ENCODE data around the gene LTBP3.

Gene LTBP3

DNA sequence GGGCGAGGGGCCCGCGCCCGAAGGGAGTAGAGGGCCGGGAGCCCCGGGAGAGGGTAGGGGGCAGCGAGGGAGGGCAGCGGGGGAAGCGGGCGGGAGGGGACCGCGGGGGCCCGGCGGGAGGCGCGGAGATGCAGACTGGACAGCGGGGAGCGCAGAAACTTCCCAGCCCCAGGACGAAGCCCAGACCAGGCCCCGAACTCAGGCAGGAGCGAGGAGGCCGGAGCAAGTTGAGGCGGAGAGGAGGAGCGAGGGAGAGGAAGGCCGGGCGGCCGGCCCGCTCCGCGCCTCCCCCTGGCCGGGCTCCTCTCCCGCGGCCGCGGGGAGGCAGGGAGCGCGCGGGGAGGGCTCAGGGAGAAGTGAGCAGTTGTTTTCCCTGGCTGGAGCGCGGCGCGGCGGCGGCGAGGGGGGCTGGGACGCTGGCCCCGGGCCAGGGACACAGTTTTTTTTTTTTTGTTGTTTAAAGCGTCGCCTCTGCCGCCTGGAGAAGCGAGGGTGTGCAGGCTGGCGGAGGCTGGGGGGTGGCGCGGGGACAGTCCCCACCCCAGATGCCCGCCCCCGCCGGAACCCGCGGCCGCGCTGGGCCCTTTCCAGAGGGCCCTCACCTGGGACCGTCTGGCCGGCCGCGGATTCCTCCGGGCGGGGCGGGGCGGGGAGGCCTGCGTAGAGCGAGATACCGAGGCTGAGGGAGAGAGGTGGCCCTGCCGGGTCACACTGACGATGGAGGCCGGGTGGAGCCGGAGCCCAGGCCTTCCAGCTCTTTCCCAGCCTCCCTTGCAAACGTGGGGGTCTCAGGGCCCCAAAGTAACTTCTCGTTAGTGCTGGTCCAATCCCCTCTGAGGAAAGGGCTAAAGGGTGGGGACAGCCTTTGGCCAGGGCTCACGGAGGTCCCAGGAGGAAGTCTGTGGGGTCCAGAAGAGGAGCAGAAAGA lies at the start of gene LTBP3:
LTBP3 (minus strand) TSS at position 358 of the 928 bp plus-strand sequence. CDS start 400 bp downstream, outside the sequence.
- DNase-seq (ENCODE audit: low read depth in 2 of 2), result no peak

GRCh38 chr11:65606876-65607613 lies 48.9 kb upstream of the LTBP3 start:
- DNase-seq (ENCODE audit: low read depth in 2 of 2), result no peak

DNA sequence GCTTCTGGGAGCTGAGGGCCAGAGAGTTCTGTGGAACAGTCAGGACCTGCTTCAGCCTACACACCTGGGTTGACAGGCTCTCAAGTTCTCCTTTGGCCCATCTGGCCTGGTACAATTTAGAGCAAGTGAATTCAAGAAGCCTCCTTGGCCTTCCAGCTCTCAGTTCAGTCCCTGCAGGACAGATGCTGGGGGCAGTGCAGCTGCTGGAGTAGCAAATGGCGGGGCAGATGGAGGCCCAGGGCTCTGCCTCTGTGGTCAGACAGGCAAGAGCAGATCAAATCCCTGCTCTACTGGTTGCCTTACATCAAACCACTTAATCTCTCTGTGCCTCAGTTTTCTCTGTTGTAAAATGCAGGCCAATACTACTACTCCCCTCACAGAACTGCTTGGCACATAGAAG lies 46.1 kb upstream of the LTBP3 start:
- DNase-seq (ENCODE audit: low read depth in 2 of 2), result no peak

DNA sequence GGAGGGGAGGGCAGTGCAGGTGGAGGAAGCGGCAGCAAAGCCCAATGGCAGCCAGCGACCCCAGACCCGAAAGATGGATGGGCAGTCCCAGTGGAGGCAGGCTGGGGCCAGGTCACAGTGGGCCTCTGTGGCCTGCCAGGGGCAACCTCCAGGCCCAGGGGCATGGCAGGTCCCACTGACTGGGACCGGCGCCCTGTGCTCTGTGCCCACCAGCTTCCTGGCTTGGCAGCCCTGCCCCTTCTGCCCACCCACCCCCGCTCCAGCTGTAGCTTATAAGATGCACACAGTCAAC lies 41.7 kb upstream of the LTBP3 start:
- no peak for DNase-seq (ENCODE audit: low read depth in 2 of 2)

DNA sequence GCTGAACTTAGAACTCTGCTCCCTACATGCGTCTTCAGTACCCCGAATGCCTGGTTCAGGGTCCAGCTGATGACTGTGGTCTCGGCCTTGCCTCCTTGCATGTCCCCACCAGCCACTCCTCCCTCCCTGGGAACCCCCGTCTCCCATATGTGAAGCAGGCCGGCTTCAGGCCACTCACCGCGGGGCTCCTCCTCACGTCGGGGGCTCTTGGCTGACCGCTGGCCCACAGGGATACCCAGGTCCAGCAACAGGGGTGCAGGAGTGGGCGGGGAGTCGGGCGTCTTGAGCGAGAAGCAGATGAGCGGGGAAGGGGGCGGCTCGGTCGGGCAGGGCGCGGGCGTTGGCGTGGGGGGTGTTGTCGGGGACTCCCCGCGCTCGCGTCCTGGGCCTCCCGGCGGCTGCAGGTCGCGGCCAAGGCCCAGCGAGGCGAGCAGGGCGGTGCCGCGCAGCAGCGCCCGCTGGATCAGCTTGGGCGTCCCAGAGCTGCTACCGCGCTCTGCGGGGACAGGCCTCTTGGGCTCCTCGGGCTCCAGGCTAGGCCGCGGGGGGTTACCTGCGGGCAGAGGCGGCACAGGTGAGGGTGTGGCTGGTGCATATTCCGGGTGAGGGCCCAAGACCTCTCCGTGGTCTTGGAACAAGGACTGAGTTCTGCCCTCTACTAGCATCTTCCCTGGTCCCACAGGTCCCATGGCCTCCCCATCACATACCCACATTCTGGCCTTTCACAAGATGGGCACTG lies 41.2 kb upstream of the LTBP3 start:
- no peak for DNase-seq (ENCODE audit: low read depth in 2 of 2)

DNA sequence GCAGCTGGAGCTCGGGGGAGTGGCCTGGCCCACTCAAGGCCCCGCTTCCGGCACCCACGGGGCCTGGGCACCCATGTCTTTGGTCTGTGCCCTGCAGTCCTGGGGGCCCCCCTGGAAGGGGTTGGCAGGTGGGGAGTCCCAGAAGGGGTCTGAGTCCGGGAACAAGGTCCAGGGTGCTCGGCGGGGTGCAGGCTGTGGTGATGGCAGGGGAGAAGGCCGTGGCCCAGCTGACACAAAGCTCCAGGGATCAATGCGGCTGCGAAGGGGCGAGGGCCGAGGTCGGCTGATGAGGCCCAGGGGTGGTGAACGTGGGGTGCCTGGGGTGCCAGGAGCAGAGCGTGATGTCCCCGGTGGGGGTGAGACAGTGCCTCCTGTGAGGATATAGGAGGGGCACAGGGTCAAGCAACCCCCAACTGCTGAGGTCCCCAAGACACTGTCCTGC lies 40.1 kb upstream of the LTBP3 start:
- no peak for DNase-seq (ENCODE audit: low read depth in 2 of 2)

DNA sequence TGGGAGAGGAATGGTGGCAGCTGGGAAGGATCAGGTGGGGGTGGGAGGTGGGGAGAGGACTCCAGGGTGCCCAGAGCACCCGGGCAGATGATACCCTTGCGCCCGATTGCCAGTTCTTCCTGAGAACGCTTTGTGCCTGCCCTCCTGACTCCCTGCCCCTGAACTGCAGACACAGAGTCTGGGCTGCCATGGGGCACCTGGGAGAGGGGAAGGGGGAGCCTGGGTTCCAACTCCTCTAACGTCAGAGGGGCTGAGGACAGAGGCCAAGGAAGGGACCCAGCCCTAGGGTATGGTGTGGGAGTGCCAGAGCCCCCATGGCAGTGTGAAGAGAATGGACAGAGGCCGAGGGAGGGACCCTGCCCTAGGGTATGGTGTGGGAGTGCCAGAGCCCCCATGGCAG lies 38.4 kb upstream of the LTBP3 start:
- DNase-seq (ENCODE audit: low read depth in 2 of 2), result no peak

GRCh38 chr11:65595543-65596281 lies 37.6 kb upstream of the LTBP3 start, which contains the start of gene KCNK7:
KCNK7 (minus strand) TSS chr11:65595800; CDS start chr11:65595772, 28 bp downstream.
- no peak for DNase-seq (ENCODE audit: low read depth in 2 of 2)

DNA sequence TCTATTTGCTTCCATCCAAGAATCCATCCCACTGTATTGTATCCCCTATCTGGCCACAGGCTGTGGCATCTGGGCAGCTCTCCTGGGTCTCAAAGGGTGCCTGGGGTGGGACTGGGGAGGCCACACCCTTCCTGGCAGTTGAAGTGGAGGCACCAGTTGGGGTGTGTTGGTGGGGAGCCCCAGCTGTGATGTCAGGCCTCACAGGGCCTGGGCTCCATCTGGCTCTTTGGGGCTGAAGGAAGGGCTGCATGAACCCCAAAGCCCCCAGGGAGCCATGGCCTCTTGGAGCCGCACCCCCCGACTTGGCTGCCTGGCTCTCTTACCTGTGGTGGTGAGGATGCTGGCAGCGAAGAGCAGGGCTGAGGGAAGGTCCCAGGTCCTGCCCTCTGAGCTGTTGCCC lies 37.0 kb upstream of the LTBP3 start:
- no peak for DNase-seq (ENCODE audit: low read depth in 2 of 2)

DNA sequence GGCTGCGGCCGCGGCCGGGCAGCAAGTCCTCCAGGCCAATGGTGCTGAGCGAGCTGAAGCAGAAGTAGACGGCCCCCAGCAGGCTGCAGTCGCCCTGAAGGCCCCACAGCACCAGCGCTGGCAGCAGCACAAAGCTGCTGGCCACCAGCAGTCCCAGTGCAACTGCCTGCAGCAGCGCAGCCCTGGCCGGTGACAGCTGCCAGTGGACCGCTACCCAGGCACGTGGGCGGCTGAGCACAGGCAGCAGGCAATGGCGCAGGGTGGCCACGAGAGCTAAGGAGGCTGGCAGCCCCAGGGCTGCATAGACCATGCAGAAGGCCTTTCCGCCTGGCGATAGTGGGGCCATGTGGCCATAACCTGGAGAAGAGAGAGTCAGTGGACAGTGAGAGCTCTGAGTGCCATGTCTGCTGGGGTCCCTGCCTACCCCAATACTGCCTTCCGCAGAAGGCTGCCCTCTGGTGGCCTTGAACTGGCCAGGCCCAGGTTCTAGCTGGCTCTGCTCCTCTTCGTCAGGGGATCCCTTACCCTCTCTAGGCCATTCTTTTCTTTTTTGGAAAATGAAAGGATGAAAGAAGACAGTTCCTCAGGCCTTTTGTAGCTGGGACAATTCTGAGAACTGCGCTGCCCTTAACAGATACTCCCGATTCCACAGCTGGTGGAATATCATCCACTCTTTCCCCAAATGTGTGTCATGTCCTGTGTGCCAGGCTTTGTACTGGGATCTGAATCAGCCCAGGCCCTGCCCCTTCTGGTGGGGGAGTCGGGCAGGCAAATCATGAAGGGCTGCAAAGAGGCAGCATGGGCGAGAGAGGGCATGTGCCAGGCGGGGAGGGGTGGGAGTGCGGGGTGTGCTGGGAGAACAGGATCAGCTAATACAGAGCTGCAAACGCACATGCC lies 35.6 kb upstream of the LTBP3 start:
- peak in 1 of 2 donors; percentile 41 for DNase-seq (ENCODE audit: low read depth in 2 of 2)

- no peak for DNase-seq (ENCODE audit: low read depth in 2 of 2)
These were observed 34.8 kb upstream of the LTBP3 start for GRCh38 chr11:65592858-65593517.

- DNase-seq (ENCODE audit: low read depth in 2 of 2), result no peak
These were observed 34.0 kb upstream of the LTBP3 start for GRCh38 chr11:65591939-65592857.

DNA sequence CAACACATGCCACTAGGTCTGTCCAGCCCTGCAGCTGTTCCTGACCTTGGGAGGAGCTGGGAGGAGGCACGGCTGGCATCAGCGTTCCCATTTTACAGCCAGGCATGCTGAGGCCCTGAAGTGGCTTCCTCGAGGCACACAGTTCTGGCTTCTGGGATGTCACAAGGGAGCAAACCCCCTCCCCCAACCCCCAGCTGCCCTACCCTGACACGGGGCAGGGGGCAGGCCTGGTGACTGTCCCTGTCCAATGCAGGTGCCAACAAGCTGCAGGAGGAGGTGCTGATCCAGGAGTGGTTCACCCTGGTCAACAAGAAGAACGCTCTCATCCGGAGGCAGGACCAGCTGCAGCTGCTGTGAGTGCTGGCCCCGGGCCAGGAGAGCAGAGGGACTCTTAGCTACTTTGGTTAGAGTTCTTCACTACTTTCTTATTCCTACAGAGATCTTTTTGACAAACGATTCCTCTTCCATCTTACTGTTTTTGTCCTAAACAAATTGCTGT lies 32.1 kb upstream of the LTBP3 start:
- no peak for DNase-seq (ENCODE audit: low read depth in 2 of 2)

DNA sequence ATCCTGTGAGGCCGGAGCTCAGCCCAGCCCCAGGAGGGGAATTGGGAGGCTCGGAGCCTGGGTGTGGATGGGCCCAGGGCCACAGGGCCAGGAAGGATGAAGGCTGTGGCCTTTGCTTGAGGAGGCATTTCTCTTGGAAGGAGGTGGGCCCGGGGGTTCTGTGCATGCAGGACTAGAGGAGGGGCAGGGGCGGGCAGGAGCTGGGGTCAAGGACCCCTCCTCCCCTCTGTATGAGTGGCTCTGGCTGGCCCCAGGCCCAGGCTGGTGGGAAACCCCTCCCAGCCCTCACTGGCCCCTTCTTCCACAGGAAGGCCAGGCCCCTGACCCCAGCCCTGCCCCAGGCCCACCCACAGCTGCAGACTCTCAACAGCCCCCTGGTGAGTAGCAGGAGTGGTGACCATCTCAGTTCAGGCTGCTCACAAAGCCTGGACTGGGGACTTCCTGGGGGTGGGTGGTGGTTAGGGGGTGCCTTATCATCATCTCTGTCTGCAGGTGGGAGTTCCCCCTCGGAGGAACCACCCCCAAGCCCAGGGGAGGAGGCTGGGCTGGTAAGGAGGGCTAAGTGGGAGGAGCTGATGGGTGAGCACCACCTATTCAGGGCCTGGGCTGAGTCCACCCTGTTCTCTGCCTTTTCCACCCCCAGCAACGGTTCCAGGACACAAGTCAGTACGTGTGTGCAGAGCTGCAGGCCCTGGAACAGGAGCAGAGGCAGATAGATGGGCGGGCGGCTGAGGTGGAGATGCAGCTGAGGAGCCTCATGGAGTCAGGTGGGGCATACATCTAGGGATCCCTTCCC lies 31.5 kb upstream of the LTBP3 start:
- DNase-seq (ENCODE audit: low read depth in 2 of 2), result no peak

DNA sequence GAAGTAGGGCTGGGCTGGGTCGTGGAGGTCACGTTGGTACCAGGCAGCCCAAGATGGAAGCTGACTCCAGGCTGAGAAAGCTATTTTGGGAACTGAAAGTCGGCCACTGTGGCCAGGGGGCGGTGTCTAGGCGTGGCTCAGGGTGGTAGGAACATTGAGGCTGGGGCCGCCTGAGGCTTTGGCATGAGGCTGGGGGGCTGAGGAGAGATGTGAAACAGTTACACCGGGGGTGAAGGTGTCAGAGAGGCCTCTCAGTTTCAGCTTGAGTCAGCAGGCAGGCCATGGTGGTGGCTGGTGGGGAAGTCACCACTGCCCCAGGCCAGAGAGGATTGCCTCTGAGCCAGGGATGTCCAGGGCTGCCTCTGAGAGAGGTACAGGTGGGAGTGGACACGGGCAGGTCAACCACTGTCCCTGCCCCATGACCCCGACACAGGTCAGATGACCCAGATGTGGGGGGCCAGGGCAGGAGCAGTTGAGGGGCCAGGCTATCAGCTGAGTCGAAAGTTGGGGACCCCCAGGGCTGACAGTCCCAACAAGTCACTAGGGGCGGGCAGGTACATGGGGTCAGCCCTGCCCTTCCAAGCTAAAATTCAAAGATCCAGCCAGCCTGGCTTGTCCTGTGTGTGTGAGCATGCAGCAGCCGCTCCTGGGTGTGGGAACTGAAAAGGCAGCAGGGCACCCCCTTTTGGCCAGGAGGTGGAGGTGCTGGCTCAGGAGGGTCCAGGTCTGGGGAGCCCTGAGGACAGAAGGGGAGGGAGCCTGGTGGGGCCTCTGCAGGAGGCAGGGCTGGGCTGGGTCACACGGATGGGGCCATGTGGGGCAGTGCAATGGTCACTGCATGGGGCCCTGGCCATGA lies 30.3 kb upstream of the LTBP3 start:
- peak; percentile 56 to 60 for DNase-seq (ENCODE audit: low read depth in 2 of 2)

DNA sequence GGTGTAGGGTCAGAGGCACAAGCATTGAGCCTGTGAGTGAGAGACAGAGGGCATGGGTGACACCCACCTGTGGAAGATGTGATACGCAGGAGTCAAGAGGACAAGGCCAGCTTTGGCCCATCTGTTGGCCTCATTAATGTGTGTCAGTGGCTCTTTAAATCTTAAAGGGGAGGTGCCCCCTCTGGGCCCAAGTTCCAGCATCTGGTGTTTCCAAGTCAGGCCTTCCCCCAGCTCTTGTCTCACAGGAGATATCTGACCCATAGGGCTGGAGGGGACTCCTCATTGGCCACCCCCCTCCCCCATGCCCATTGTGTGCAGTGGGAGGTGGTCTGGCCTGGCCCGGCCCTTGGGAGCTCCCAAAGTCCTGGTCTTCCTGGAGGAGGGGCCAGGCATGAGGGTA lies 28.5 kb upstream of the LTBP3 start:
- DNase-seq (ENCODE audit: low read depth in 2 of 2), result no peak

DNA sequence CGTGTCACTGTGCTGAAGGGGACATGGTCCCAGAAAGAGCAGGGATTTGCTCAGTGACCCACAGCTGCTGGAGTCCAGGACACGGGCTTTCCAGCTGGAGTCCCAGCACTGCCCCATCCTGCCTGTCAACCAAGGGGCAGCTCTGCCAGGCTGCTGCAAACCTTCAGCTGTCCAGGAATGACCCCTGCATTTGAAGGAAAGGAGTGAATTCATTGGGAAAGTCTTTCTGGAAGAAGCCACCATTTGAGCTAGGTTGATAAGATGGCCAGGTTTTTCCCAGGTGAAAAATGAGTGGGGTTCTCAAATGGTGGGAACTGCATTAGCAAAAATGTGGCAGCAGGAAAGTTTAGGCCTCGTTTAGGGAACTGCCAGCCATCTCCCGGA lies 28.1 kb upstream of the LTBP3 start:
- no peak for DNase-seq (ENCODE audit: low read depth in 2 of 2)

Data from stimulated activated CD8-positive, alpha-beta memory T cell treated with anti-CD3 and anti-CD28 coated beads, Interleukin-2, amount 100 ng/mL, for 1 hour (primary cell).